GM23338 (cell line): ENCODE measurements around the gene OR51M1.

ENCODE experiments used
- CREB1 ChIP-seq: fragments of 250-450 bp; sonication (Bioruptor Pico); IDR thresholded peaks from 2 replicates; pipeline ENCODE4 v1.5.0; 2020; ENCODE audit warnings: low read depth, mild to moderate bottlenecking, moderate library complexity
- CTCF ChIP-seq, 2 experiments: fragments of 200-600 bp in 1 of 2; sonication (generic) in 1 of 2; conservative IDR thresholded peaks; 2 replicates each; pipeline versions ENCODE4 v1.5.1 to v1.6.1; 2016 to 2017; ENCODE audit warnings: antibody characterized with exemption in 2 of 2, low read depth in 2 of 2, mild to moderate bottlenecking in 2 of 2, moderate library complexity in 1 of 2
- EZH2 ChIP-seq: fragments of 200-600 bp; sonication (generic); IDR thresholded peaks from one replicate; pipeline ENCODE4 v1.8.0; 2017; ENCODE audit warnings: antibody characterized with exemption, mild to moderate bottlenecking, low read depth; ENCODE audit not compliant: unreplicated experiment
- EZH2phosphoT487 ChIP-seq: fragments of 200-600 bp; sonication (generic); IDR thresholded peaks from one replicate; pipeline ENCODE4 v1.8.1; 2018; ENCODE audit warnings: antibody characterized with exemption; ENCODE audit not compliant: unreplicated experiment
- JUNB ChIP-seq: IDR thresholded peaks from one replicate; pipeline ENCODE4 v1.6.1; 2016; ENCODE audit warnings: antibody characterized with exemption; ENCODE audit not compliant: unreplicated experiment
- NANOG ChIP-seq: IDR thresholded peaks from 2 replicates; pipeline ENCODE4 v1.6.1; 2016; ENCODE audit warnings: antibody characterized with exemption, borderline replicate concordance
- POLR2AphosphoS5 ChIP-seq: IDR thresholded peaks from 2 replicates; pipeline ENCODE4 v1.6.1; 2016; ENCODE audit warnings: antibody characterized with exemption, low read depth
- REST ChIP-seq: IDR thresholded peaks from one replicate; pipeline ENCODE4 v1.6.1; 2018; ENCODE audit warnings: antibody characterized with exemption; ENCODE audit not compliant: unreplicated experiment
- STAT1 ChIP-seq: IDR thresholded peaks from one replicate; pipeline ENCODE4 v1.6.1; 2016; ENCODE audit warnings: antibody characterized with exemption; ENCODE audit not compliant: unreplicated experiment
- ZNF114 ChIP-seq: fragments of 250-450 bp; sonication (Bioruptor Pico); IDR thresholded peaks from 2 replicates; pipeline ENCODE4 v1.5.0; 2020; ENCODE audit warnings: mild to moderate bottlenecking, moderate library complexity
- ZNF331 ChIP-seq: fragments of 250-450 bp; sonication (Bioruptor Pico); IDR thresholded peaks from 2 replicates; pipeline ENCODE4 v1.5.0; 2020; ENCODE audit warnings: low read depth, mild to moderate bottlenecking, moderate library complexity

- no peak for TF ChIP-seq CTCF (conservative IDR thresholded peaks at IDR 0.05; ENCODE audit: low read depth in 2 of 2)
- TF ChIP-seq STAT1, result no peak
- TF ChIP-seq EZH2, result no peak
- TF ChIP-seq REST, result no peak
- TF ChIP-seq POLR2AphosphoS5, result no peak
- no peak for TF ChIP-seq CREB1 (CRISPR knock-in tag)
- TF ChIP-seq EZH2phosphoT487, result no peak
- TF ChIP-seq ZNF114, result no peak
- TF ChIP-seq NANOG, result no peak
- TF ChIP-seq ZNF331 (CRISPR knock-in tag), result no peak
- TF ChIP-seq JUNB, result no peak
Measured at GRCh38 chr11:5349550-5349949, 34.1 kb upstream of the OR51M1 start.
